NCI-H1048 (cell line): ENCODE data around the gene NFIA.

Source experiments
- DNase-seq: peaks from one replicate; lab custom pipeline; 2025; lab: John Stamatoyannopoulos, UW

The NFIA gene

GRCh38 chr1:61215676-61216289 lies 133.4 kb downstream of the NFIA start:
- DNase-seq = no peak

GRCh38 chr1:61220536-61220935 lies 138.2 kb downstream of the NFIA start:
- DNase-seq = no peak

- DNase-seq = peak; percentile 26
These were observed 139.3 kb downstream of the NFIA start for GRCh38 chr1:61221642-61222041.

GRCh38 chr1:61222240-61222639 lies 139.9 kb downstream of the NFIA start:
- DNase-seq = no peak

GRCh38 chr1:61223140-61223539 lies 140.8 kb downstream of the NFIA start:
- no peak for DNase-seq

- DNase-seq = no peak
These were observed 142.2 kb downstream of the NFIA start for GRCh38 chr1:61224609-61225008.

- DNase-seq = no peak
These were observed 143.1 kb downstream of the NFIA start for GRCh38 chr1:61225478-61225877.

- DNase-seq = no peak
These were observed 144.6 kb downstream of the NFIA start for GRCh38 chr1:61226791-61227567.

- DNase-seq = no peak
These were observed 145.6 kb downstream of the NFIA start for GRCh38 chr1:61227857-61228550.

GRCh38 chr1:61230523-61230922 lies 148.2 kb downstream of the NFIA start:
- DNase-seq = no peak

GRCh38 chr1:61231795-61232194 lies 149.4 kb downstream of the NFIA start:
- DNase-seq = no peak

GRCh38 chr1:61233121-61233660 lies 150.8 kb downstream of the NFIA start:
- no peak for DNase-seq

- DNase-seq = no peak
These were observed 152.2 kb downstream of the NFIA start for GRCh38 chr1:61234587-61234919.

- no peak for DNase-seq
These were observed 154.8 kb downstream of the NFIA start for GRCh38 chr1:61237147-61237546.

GRCh38 chr1:61237659-61238358 lies 155.4 kb downstream of the NFIA start:
- no peak for DNase-seq

GRCh38 chr1:61238359-61238665 lies 156.0 kb downstream of the NFIA start:
- no peak for DNase-seq

GRCh38 chr1:61240878-61241277 lies 158.5 kb downstream of the NFIA start:
- no peak for DNase-seq

GRCh38 chr1:61241411-61241838 lies 159.1 kb downstream of the NFIA start:
- DNase-seq = no peak

- DNase-seq = no peak
These were observed 159.6 kb downstream of the NFIA start for GRCh38 chr1:61241973-61242381.

GRCh38 chr1:61244114-61244513 lies 161.8 kb downstream of the NFIA start:
- no peak for DNase-seq

GRCh38 chr1:61245696-61246400 lies 163.5 kb downstream of the NFIA start:
- DNase-seq = no peak
